HFF-Myc (cell line): Measurements from ENCODE around the gene PHF21A.

Source experiments
- DNase-seq: peaks from one replicate; pipeline ENCODE4 v3.0.0-alpha.2; 2011; ENCODE audit warnings: low read depth; ENCODE audit errors: extremely low read depth
- H3K4me3 ChIP-seq: replicated peaks from 2 replicates; pipeline ENCODE4 v1.5.1; 2011; ENCODE audit warnings: low read depth, mild to moderate bottlenecking, control low read depth, low read length
- TF ChIP-seq, protein P1 (sequence below): IDR thresholded peaks from 2 replicates; pipeline ENCODE4 v1.5.1; 2012; ENCODE audit warnings: mild to moderate bottlenecking, low read depth, low read length, control low read depth; ENCODE audit errors: missing control alignments

Gene PHF21A

DNA sequence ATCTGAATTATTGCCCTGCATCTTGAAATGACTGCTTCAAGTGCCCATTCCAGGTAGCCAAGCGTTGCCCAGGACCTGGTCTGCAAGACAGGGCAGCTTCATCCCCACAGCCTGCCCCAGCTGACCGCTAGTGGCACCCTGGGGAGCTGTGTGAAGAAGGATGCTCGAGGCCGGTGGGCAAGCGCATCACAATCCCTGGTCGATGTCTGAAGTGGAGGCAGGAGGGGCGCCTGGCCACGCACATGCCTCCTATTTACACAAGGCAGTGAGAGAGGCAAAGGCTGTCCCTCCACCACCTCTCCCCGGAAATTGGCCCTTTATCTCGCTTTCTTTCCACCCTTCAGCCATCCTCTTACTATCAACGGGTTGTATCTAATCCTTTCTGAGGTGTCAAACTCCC lies 28.1 kb upstream of the PHF21A start:
- no peak for DNase-seq
- TF ChIP-seq, protein P1, sequence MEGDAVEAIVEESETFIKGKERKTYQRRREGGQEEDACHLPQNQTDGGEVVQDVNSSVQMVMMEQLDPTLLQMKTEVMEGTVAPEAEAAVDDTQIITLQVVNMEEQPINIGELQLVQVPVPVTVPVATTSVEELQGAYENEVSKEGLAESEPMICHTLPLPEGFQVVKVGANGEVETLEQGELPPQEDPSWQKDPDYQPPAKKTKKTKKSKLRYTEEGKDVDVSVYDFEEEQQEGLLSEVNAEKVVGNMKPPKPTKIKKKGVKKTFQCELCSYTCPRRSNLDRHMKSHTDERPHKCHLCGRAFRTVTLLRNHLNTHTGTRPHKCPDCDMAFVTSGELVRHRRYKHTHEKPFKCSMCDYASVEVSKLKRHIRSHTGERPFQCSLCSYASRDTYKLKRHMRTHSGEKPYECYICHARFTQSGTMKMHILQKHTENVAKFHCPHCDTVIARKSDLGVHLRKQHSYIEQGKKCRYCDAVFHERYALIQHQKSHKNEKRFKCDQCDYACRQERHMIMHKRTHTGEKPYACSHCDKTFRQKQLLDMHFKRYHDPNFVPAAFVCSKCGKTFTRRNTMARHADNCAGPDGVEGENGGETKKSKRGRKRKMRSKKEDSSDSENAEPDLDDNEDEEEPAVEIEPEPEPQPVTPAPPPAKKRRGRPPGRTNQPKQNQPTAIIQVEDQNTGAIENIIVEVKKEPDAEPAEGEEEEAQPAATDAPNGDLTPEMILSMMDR: no peak
- no peak overlapping the region for H3K4me3 ChIP-seq

DNA sequence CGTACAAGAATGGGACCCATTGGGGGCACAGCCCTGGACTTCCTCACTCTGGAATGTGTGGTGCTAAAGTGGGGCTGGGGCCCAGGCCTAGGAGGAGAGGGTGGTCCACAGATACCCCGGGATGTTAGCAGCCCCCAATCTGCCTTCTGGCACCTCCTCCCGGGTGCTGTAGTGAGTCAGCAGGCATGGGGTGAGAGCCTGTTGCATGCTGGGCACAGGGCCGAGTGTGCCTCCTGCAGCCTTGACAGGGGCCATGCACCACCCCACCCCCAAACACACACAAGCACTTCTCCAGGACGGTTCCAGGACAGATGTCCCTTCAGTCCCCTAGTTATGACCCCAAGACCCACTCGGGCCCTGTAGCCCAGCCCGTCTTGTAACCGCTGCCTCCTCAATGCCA lies 23.5 kb upstream of the PHF21A start:
- no peak for DNase-seq
- H3K4me3 ChIP-seq: no peak overlapping the region
- TF ChIP-seq, protein P1: no peak

DNA sequence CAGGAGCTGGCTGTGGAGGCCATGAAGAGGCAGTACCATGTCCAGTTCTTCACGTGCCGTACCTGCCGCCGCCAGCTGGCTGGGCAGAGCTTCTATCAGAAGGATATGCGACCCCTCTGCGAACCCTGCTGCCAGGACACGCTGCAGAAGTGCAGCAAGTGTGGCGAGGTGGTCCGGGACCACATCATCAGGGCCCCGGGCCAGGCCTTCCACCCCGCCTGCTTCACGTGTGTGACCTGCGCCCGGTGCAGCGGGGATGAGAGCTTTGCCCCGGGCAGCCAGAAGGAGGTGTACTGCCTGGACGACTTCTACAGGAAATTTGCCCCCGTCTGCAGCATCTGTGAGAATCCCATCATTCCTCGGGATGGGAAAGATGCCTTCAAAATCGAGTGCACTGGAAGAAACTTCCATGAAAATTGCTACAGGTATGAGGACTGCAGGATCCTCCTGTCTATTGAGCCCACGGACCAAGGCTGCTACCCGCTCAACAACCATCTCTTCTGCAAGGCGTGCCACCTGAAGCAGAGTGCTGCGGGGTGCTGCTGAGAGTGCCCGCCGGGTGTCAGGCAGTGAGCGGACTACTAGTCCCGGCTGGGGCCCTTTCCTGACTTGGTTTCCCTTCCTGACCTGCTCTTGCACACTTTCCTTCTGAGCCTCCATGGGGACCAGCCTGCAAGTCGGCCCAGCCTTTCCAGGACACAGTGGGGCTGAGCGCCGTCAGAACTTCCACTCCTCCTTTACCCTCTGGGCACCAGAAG lies 22.0 kb upstream of the PHF21A start:
- DNase-seq: no peak
- TF ChIP-seq, protein P1: no peak
- H3K4me3 ChIP-seq: no peak overlapping the region

DNA sequence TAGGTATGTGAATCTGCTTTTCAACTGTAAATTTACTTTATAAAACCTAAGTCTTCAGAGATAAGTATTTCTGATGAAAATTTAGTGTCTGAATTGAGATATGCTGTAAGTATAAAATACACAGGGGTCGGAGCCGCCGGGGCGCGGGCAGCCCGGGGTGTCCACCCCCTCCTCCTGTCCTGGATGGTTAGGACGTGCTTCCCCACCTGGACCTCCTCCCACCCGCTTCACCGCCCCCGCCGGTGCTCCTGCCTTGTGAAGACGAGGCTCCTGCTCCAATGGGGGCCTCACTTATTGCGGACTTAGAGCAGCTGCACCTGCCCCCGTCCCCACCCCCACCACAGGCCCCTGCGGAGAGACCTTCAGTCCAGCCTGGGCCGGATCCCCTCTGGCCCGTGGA lies 21.3 kb upstream of the PHF21A start:
- DNase-seq: no peak
- TF ChIP-seq, protein P1: no peak
- no peak overlapping the region for H3K4me3 ChIP-seq

DNA sequence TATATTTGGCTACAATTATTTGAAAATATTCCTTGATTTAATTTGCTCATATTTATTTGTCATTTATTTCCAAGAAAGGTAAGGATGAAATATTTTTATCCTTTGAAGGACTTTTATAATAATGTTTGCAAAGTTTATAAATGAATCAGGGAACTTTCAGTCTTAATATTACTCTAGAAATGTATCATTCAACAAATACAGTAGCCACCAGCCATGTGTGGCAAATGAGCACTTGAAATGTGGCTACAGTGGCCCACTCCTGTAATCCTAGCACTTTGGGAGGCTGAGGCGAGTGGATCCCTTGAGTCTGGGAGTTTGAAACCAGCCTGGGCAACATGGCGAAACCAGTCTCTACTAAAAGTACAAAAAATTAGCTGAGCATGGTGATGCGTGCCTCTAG lies 20.3 kb upstream of the PHF21A start:
- TF ChIP-seq, protein P1: no peak
- no peak overlapping the region for H3K4me3 ChIP-seq
- no peak for DNase-seq

DNA sequence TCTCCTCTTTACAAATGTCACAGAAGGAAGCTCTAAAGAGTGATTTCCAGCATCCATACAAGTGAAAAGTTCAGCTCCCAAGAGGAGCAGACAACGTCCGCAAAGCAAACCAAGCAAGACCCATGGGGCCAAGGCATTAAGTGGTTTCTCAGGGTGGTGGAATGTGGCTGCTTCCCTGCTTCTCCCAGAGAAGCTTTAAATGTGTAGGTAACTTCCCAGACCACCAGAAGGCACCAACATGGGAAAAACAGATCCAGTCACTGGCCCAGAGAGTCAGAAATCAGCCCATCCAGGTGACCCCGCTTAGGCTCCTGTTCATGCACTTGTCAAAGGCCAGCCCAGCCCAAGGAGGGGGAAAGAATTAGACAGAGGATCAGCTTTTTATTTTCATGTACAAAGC lies 13.3 kb upstream of the PHF21A start:
- TF ChIP-seq, protein P1: no peak
- no peak overlapping the region for H3K4me3 ChIP-seq
- DNase-seq: no peak

DNA sequence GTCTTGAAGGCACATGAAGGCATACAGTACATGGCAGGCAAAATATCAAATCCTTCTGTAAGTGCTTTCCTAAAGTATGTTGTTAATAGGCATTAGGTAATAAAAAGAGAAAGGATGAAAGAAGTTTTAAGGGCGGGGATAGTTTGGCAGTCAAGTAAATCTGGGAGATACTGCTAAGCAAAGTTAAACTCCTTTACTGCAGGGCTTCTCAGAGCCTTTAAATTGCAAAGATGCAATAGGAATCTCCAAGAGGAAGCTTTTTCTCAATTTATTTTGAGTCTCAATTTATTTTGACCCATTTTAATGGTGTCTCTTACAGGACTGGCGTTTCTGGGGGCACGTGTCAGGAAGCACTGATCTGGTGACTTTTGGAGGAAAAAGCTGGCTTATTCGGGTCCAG lies 12.8 kb upstream of the PHF21A start:
- DNase-seq: no peak
- no peak overlapping the region for H3K4me3 ChIP-seq
- TF ChIP-seq, protein P1: no peak
